SK-N-SH treated with all-trans-retinoic acid at 6 μM for 48 hours (cell line): ENCODE data around the gene IARS1.
A peak's percentile ranks its signal among the peaks of the same experiment; 100 is the strongest.

Experiments used
- ATAC-seq: fragments of 200-7000 bp; cut with Tn5 transposase; 3 replicates; pipeline ENCODE4 v1.9.1; 2020; ENCODE audit warnings: mild to moderate bottlenecking, moderate library complexity
- BACH2 ChIP-seq: fragments of 250-450 bp; sonication (Bioruptor Pico); IDR thresholded peaks from 2 replicates; pipeline ENCODE4 v1.9.0; 2021; ENCODE audit warnings: mild to moderate bottlenecking, borderline replicate concordance
- CSDC2 ChIP-seq: fragments of 250-450 bp; sonication (Bioruptor Pico); IDR thresholded peaks from 2 replicates; pipeline ENCODE4 v1.5.0; 2020; ENCODE audit warnings: mild to moderate bottlenecking, moderate library complexity
- ESRRG ChIP-seq: fragments of 250-450 bp; sonication (Bioruptor Pico); IDR thresholded peaks from 2 replicates; pipeline ENCODE4 v1.6.1; 2021; ENCODE audit warnings: mild to moderate bottlenecking
- GLIS3 ChIP-seq: fragments of 250-450 bp; sonication (Bioruptor Pico); IDR thresholded peaks from 2 replicates; pipeline ENCODE4 v1.5.0; 2020; ENCODE audit warnings: mild to moderate bottlenecking, moderate library complexity
- OSR1 ChIP-seq: fragments of 250-450 bp; sonication (Bioruptor Pico); IDR thresholded peaks from 2 replicates; pipeline ENCODE4 v1.8.0; 2022; ENCODE audit warnings: moderate library complexity, mild to moderate bottlenecking, inconsistent platforms
- PPARA ChIP-seq: fragments of 250-450 bp; sonication (Bioruptor Pico); IDR thresholded peaks from 2 replicates; pipeline ENCODE4 v1.5.0; 2020; ENCODE audit warnings: mild to moderate bottlenecking, borderline replicate concordance
- RARB ChIP-seq: fragments of 250-450 bp; sonication (Bioruptor Pico); IDR thresholded peaks from 2 replicates; pipeline ENCODE4 v1.8.0; 2021; ENCODE audit warnings: mild to moderate bottlenecking, moderate library complexity
- SNAI2 ChIP-seq: fragments of 250-450 bp; sonication (Bioruptor Pico); IDR thresholded peaks from 2 replicates; pipeline ENCODE4 v1.5.0; 2020; ENCODE audit warnings: mild to moderate bottlenecking, moderate library complexity
- TCF4 ChIP-seq: fragments of 250-450 bp; sonication (Bioruptor Pico); IDR thresholded peaks from 2 replicates; pipeline ENCODE4 v1.8.0; 2021; ENCODE audit warnings: mild to moderate bottlenecking, moderate library complexity, borderline replicate concordance
- TOX ChIP-seq: fragments of 250-450 bp; sonication (Bioruptor Pico); IDR thresholded peaks from 2 replicates; pipeline ENCODE4 v1.8.0; 2021; ENCODE audit warnings: mild to moderate bottlenecking, moderate library complexity, borderline replicate concordance
- ZC3H10 ChIP-seq: fragments of 250-450 bp; sonication (Bioruptor Pico); IDR thresholded peaks from 2 replicates; pipeline ENCODE4 v1.5.1; 2021; ENCODE audit warnings: mild to moderate bottlenecking, moderate library complexity
- ZFP3 ChIP-seq: fragments of 250-450 bp; sonication (Bioruptor Pico); IDR thresholded peaks from 2 replicates; pipeline ENCODE4 v1.5.0; 2020; ENCODE audit warnings: mild to moderate bottlenecking, moderate library complexity
- ZFP30 ChIP-seq: fragments of 450-650 bp; formaldehyde crosslinking; IDR thresholded peaks from 2 replicates; pipeline ENCODE4 v1.5.0; 2022; ENCODE audit warnings: mild to moderate bottlenecking, moderate library complexity
- ZNF70 ChIP-seq: fragments of 450-650 bp; formaldehyde crosslinking; IDR thresholded peaks from 2 replicates; pipeline ENCODE4 v1.5.0; 2020; ENCODE audit warnings: mild to moderate bottlenecking, moderate library complexity
- ZNF8 ChIP-seq: fragments of 450-650 bp; formaldehyde crosslinking; IDR thresholded peaks from 2 replicates; pipeline ENCODE4 v1.5.0; 2020; ENCODE audit warnings: mild to moderate bottlenecking, moderate library complexity
- TF ChIP-seq, protein P1 (sequence below): fragments of 250-450 bp; sonication (Bioruptor Pico); IDR thresholded peaks from 2 replicates; pipeline ENCODE4 v1.5.1; 2020; ENCODE audit warnings: low read depth, mild to moderate bottlenecking, moderate library complexity
- TF ChIP-seq, protein P2 (sequence below): fragments of 250-450 bp; sonication (Bioruptor Pico); IDR thresholded peaks from 2 replicates; pipeline ENCODE4 v1.8.0; 2021; ENCODE audit warnings: low read depth, mild to moderate bottlenecking, moderate library complexity, borderline replicate concordance
- TF ChIP-seq, protein P3 (sequence below): fragments of 250-450 bp; sonication (Bioruptor Pico); IDR thresholded peaks from 2 replicates; pipeline ENCODE4 v1.5.0; 2020; ENCODE audit warnings: mild to moderate bottlenecking, moderate library complexity
- TF ChIP-seq, protein P4 (sequence below): fragments of 250-450 bp; sonication (Bioruptor Pico); IDR thresholded peaks from 2 replicates; pipeline ENCODE4 v1.5.1; 2021; ENCODE audit warnings: mild to moderate bottlenecking, moderate library complexity
- TF ChIP-seq, protein P5 (sequence below): fragments of 250-450 bp; sonication (Bioruptor Pico); IDR thresholded peaks from 2 replicates; pipeline ENCODE4 v1.8.0; 2020; ENCODE audit warnings: mild to moderate bottlenecking, moderate library complexity, borderline replicate concordance

The IARS1 gene

DNA sequence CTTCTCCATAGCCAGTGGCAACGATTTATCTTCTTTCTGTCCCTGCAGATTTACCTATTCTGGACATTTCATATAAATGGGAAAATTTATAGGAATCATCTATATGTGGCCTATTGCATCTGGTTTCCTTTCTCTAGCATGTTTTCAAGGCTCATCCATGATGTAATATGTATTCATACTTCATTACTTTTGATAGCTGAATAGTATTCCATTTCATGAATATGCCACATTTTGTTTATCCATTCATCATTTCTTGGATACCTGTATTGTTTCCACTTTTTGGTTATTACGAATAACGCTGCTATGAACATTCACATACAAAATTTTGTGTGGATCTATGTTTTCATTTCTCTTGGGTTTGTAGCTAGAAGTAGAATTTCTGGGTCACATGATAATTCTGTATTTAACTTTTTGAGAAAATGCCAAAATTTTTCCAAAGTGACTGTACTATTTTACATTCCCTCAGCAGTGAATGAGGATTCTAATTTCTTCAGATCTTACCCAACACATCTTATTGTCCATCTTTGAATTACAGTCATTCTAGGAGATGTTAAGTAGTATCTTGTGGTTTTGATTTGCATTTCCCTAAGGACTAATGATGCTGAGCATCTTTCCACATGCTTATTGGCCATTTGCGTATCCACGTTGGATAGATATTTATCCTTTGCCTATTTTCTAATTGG lies 3.6 kb downstream of the IARS1 start:
- TF ChIP-seq ZNF8: peak; percentile 52; the same call in 1 of the 2 replicates
- TF ChIP-seq SNAI2 (CRISPR knock-in tag): no peak
- ATAC-seq: no peak

DNA sequence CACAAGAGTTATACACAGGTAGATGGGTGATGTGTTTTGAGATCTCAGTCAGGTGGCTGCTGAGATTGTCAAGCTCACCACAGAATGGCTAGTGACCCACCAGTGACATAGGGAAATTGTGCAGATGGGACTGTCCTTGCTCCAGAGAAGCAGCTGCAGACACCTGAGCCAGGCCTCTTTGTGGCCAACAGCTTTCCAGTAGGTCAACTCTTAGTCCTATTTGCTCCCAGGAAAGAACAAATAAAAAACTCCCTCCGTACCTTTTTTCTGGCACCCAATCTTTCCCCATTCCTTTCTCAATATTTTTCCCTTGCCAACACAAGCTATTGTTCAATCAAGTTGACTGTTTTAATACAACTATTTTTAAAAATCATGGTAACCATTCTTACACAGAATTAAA lies 14.2 kb downstream of the IARS1 start:
- no peak for TF ChIP-seq ZFP3 (CRISPR knock-in tag)
- no peak for TF ChIP-seq TCF4 (CRISPR knock-in tag)
- TF ChIP-seq, protein P1, sequence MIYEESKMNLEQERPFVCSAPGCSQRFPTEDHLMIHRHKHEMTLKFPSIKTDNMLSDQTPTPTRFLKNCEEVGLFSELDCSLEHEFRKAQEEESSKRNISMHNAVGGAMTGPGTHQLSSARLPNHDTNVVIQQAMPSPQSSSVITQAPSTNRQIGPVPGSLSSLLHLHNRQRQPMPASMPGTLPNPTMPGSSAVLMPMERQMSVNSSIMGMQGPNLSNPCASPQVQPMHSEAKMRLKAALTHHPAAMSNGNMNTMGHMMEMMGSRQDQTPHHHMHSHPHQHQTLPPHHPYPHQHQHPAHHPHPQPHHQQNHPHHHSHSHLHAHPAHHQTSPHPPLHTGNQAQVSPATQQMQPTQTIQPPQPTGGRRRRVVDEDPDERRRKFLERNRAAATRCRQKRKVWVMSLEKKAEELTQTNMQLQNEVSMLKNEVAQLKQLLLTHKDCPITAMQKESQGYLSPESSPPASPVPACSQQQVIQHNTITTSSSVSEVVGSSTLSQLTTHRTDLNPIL (CRISPR knock-in tag): no peak
- TF ChIP-seq TOX (CRISPR knock-in tag): no peak
- no peak for TF ChIP-seq GLIS3 (CRISPR knock-in tag)
- TF ChIP-seq, protein P2, sequence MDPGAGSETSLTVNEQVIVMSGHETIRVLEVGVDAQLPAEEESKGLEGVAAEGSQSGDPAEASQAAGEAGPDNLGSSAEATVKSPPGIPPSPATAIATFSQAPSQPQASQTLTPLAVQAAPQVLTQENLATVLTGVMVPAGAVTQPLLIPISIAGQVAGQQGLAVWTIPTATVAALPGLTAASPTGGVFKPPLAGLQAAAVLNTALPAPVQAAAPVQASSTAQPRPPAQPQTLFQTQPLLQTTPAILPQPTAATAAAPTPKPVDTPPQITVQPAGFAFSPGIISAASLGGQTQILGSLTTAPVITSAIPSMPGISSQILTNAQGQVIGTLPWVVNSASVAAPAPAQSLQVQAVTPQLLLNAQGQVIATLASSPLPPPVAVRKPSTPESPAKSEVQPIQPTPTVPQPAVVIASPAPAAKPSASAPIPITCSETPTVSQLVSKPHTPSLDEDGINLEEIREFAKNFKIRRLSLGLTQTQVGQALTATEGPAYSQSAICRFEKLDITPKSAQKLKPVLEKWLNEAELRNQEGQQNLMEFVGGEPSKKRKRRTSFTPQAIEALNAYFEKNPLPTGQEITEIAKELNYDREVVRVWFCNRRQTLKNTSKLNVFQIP: no peak

DNA sequence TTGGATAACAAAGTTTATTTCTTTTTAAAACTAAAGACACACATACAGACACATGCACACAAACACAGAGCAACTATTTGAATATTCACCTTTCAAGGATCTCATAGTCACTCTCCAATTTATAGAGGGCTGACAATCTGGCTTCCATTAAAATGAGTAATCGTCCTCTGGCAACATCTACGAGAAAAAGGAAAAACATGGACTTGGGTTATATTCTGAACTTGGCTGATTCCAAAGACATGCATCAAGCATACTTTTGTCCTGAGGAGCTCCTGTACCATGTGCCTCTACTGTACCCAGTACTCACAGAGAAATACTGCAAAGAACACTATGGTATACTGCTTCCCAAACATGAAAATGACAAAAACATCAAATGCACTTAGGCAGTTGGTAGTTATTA lies 15.4 kb downstream of the IARS1 start:
- ATAC-seq: peak; percentile 92
- TF ChIP-seq, protein P3, sequence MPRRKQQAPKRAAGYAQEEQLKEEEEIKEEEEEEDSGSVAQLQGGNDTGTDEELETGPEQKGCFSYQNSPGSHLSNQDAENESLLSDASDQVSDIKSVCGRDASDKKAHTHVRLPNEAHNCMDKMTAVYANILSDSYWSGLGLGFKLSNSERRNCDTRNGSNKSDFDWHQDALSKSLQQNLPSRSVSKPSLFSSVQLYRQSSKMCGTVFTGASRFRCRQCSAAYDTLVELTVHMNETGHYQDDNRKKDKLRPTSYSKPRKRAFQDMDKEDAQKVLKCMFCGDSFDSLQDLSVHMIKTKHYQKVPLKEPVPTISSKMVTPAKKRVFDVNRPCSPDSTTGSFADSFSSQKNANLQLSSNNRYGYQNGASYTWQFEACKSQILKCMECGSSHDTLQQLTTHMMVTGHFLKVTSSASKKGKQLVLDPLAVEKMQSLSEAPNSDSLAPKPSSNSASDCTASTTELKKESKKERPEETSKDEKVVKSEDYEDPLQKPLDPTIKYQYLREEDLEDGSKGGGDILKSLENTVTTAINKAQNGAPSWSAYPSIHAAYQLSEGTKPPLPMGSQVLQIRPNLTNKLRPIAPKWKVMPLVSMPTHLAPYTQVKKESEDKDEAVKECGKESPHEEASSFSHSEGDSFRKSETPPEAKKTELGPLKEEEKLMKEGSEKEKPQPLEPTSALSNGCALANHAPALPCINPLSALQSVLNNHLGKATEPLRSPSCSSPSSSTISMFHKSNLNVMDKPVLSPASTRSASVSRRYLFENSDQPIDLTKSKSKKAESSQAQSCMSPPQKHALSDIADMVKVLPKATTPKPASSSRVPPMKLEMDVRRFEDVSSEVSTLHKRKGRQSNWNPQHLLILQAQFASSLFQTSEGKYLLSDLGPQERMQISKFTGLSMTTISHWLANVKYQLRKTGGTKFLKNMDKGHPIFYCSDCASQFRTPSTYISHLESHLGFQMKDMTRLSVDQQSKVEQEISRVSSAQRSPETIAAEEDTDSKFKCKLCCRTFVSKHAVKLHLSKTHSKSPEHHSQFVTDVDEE (CRISPR knock-in tag): no peak
- TF ChIP-seq ZC3H10 (CRISPR knock-in tag) (no peak), PPARA (CRISPR knock-in tag) (no peak), GLIS3 (CRISPR knock-in tag) (no peak), ZNF70 (CRISPR knock-in tag) (no peak), OSR1 (CRISPR knock-in tag) (no peak), CSDC2 (CRISPR knock-in tag) (no peak), ZFP3 (CRISPR knock-in tag) (no peak), RARB (no peak), ZFP30 (CRISPR knock-in tag) (no peak), ESRRG (no peak), BACH2 (CRISPR knock-in tag) (no peak), TOX (CRISPR knock-in tag) (no peak)
- TF ChIP-seq, protein P2: no peak
- TF ChIP-seq, protein P4, sequence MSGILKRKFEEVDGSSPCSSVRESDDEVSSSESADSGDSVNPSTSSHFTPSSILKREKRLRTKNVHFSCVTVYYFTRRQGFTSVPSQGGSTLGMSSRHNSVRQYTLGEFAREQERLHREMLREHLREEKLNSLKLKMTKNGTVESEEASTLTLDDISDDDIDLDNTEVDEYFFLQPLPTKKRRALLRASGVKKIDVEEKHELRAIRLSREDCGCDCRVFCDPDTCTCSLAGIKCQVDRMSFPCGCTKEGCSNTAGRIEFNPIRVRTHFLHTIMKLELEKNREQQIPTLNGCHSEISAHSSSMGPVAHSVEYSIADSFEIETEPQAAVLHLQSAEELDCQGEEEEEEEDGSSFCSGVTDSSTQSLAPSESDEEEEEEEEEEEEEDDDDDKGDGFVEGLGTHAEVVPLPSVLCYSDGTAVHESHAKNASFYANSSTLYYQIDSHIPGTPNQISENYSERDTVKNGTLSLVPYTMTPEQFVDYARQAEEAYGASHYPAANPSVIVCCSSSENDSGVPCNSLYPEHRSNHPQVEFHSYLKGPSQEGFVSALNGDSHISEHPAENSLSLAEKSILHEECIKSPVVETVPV (CRISPR knock-in tag): no peak
- TF ChIP-seq, protein P5, sequence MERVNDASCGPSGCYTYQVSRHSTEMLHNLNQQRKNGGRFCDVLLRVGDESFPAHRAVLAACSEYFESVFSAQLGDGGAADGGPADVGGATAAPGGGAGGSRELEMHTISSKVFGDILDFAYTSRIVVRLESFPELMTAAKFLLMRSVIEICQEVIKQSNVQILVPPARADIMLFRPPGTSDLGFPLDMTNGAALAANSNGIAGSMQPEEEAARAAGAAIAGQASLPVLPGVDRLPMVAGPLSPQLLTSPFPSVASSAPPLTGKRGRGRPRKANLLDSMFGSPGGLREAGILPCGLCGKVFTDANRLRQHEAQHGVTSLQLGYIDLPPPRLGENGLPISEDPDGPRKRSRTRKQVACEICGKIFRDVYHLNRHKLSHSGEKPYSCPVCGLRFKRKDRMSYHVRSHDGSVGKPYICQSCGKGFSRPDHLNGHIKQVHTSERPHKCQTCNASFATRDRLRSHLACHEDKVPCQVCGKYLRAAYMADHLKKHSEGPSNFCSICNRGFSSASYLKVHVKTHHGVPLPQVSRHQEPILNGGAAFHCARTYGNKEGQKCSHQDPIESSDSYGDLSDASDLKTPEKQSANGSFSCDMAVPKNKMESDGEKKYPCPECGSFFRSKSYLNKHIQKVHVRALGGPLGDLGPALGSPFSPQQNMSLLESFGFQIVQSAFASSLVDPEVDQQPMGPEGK (CRISPR knock-in tag): no peak

More for the DNA sequence above, 14.2 kb downstream of the IARS1 start:
- no peak for ATAC-seq
